C1 segment of cervical spinal cord (tissue), 14 donors: ENCODE data around the gene TMEM214.

Experiments used
- DNase-seq, 14 donors: peaks; one replicate each; lab custom pipeline; 2025; lab: John Stamatoyannopoulos, UW

The TMEM214 gene

DNA sequence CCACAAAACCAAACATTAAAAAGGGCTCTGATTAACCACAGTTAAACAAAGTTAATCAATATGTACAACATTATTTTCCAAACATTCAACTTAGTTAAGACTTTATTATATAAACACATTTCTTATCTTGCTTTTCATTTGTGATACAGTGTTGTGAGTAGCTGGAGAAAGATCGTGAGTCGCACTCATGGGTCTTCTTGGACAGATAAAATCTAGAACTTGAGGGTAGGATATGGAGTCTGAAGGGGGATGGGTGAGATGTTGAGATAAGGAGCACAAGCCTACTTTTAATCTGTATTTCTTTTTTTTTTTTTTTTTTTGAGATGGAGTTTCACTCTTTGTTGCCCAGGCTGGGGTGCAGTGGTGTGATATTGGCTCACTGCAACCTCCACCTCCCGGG is 22.6 kb upstream of the TMEM214 start:
- no peak for DNase-seq

DNA sequence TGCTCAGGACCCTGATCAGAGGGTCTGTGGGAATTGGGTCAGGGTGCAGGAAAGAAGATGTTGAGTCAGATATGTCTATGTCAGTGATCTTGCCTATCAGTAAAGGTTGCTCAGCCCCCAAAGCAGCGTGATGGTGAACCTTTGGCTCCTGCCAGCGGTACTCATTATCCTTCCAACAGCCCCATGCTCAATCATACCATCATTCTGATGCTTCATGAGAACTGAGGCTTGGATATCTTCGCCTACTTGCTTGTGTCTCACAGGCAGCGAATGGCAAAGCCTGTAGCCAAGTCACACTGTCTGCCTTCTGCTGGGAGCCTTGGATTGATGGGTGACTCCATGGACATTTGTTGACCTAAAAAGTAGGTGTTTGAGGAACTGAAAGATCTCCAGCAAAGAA is 19.0 kb upstream of the TMEM214 start:
- DNase-seq: no peak

GRCh38 chr2:27014771-27015433 is 17.9 kb upstream of the TMEM214 start:
- DNase-seq: peak in 4 of 14 donors; percentile 13 to 31 (median 17)

DNA sequence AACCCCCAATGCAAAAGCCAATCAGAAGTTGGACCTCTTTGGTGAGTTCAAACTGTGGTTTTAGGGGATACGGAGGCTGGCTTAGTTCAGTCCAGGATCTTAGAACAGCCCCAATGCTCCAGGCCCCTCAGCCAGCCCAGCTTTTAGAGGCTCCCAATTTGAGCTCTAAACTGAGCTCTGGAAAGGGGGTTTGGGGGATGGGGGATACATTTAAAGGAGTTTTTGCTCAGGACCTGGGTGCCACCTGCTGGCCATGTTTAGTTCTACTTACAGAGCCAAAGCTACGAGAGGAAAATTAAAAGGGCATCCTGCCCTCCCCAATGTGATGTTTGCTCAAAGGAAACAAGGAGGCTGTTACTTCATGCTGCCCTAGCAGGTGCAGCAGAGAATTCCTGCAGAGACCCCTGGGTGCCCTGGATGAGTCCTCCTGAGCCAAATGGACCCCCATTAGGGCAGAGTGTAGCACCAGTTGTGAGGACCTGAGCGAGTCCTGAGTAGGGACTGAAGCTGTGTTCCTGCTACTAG is 15.9 kb upstream of the TMEM214 start:
- peak in 9 of 14 donors; percentile 6 to 58 (median 21) for DNase-seq

- peak in 1 of 14 donors; percentile 15 for DNase-seq
Measured at GRCh38 chr2:27018142-27018541, 14.6 kb upstream of the TMEM214 start.

- no peak for DNase-seq
Measured at GRCh38 chr2:27019459-27019858, 13.3 kb upstream of the TMEM214 start.

DNA sequence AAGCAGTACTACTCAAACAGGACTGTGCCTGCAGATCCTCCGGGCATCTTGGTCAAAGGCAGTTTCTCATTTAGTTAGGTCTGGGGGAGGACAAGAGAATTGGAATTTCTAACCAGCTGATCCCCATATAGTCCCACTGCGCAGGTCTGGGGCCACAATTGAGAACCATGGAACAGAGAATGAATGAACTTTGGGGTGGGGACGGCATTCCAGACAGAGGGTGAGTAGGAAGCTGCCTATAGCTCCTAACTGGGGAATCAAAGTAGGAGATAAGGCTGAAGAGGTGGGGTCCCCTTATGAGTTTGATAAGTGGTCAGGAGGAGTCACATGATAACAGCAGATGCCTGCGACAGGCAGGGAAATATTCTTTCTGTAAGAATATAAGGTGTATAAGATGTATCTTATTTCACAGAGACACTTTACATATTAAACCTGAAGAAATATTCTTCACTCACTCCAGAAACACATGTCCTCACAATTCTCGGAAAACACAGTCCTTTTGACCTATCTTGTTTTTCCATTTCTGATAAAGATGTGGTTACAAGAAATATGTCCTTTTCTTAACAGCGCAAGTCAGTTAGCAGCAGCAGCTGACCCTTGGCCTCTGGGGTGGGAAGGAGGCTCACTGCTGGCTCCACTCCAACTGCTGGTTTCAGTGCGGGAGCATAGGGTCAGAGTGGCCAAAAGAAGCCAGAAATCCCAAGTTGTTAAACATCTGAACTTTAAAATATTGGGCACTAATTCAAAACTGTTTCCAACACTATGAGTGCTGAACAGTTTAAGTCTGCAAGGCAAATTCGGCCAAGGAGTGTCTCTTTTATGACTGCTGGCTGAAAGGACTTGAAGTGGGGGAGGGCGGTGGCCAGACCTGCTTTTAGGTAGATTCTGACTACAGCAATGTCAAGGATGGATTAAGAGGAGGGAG is 12.6 kb upstream of the TMEM214 start:
- DNase-seq: no peak

DNA sequence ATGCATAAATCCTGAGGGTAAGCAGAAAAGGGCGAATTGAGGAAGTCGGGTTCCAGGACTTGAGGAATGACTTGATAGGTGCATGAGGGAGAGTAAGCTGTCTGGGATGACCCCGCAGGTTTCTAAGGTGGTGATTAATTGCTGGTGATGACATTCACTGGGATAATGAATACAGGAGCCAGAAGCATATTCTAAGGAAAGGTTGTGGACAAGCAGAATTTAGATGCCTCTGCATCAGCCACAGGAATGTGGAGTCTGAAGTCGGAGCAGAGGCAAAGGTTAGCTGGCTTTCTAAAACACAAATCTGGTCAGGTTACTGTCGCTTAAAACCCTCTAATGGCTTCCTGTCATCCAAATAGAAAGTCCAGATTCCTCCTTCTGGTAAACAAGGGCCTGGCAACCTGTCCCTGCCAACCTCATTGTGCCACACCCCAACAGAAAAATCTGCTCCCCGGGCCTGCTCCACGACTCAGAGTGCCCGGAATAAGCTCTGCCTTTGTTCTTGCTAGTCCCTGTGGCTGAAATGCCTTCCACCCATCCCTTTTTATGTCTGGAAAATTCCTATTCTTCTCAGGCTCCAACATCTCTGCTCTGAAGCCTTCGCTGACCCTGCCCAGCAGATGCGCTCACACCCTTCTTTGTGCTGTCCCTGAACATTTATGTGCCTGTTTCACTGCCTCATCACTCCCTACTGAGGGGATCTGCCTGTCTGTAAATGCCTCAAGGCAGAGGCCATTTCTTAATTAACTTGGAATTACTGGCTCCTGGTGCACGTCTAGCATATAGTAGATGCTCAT is 11.3 kb upstream of the TMEM214 start:
- no peak for DNase-seq

- DNase-seq: no peak
Measured at GRCh38 chr2:27023740-27024139, 9.0 kb upstream of the TMEM214 start.

DNA sequence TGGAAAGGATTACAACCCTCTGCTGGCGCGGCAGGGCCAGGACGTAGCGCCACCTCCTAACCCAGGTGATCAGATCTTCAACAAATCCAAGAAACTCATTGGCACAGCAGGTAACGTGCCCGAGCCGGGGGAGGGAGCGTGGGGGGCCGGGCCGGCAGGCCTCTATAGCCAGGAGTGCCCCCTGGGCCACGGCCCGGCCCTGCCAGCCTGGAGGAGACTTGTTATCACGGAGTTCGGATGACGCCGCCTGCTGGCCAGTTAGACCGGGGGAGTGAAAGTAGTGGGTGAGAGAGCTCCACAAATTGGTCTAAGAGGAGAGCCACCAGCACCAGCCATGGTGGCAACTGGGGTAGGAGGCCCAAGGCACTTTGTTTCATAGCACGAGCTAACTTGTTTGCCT is 8.6 kb upstream of the TMEM214 start:
- no peak for DNase-seq

DNA sequence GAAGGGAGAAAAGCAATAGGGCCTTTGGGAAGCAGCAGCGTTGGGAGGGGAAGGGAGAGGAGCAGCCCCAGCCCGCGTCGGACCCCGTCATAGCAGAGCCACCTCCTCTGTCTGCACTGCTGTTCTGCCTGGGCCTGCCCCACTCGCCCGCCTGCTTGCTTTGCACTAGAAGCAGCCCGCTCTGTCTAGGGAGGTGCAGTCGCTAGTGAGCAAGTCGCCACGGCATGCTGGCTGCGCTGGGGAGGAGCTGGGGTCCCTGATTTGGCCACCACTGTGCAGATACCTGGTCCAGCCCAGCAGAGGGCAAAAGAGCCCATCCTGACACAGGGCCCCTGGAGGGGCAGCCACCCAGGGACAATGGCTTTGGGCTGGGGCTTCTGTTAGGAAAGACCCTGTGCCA is 8.0 kb upstream of the TMEM214 start:
- DNase-seq: no peak

DNA sequence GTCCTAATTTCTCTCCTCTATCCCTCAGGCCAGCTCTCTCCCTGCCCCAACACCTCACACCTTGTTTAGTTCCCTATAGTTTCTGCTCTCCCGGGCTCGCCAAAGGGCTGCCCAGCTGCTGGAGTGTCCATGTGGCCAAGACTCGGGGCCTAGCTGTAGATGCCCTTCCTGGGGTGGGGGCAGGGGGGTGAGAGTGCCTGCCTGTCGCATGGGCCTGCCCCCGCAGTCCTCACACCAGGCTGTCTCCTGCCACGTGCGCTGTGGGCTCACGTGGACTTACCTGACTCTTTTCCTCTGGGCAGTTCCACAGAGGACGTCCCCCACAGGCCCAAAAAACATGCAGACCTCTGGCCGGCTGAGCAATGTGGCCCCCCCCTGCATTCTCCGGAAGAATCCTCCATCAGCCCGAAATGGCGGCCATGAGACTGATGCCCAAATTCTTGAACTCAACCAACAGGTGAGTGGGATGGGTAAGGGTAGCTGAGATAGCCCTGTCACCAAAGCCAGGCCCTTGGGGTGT is 7.4 kb upstream of the TMEM214 start:
- no peak for DNase-seq

DNA sequence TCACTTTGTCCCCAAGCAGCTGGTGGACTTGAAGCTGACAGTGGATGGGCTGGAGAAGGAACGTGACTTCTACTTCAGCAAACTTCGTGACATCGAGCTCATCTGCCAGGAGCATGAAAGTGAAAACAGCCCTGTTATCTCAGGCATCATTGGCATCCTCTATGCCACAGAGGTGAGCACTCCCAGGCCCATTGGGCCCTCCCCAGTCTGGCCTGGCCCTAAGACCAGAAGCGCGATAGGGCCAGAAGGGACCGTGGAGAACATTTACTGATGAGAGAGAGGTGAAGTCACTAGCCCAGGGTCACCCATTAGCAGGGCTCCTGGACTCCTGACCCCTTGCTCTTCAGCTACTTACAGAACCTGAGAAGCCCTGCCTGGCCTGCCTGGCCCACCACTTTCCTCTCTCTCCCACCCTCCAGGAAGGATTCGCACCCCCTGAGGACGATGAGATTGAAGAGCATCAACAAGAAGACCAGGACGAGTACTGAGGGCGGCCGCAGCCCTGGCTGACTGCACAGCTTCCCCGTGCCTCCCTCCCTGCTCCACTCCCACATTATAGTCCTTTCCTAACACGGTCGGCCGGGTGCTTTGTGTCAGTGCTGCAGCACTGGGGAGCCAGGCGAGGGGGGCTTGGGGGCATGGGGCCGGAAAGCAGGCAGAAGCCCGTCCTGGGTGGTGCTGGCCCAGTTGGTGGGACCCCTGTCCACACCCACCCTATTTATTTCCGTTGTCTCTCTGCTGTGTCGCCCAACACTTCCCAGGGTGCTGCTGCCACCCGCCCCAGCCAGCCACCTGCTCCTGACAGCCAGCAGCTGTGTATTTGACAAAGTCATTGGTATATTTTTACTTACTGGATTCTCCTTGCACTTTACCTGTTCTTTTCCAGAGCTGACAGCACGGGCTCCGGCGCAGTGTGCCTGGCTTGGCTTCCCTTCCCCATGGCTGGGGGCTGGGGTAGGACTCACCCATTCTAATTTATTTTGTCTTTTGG is 6.6 kb upstream of the TMEM214 start:
- DNase-seq: no peak

DNA sequence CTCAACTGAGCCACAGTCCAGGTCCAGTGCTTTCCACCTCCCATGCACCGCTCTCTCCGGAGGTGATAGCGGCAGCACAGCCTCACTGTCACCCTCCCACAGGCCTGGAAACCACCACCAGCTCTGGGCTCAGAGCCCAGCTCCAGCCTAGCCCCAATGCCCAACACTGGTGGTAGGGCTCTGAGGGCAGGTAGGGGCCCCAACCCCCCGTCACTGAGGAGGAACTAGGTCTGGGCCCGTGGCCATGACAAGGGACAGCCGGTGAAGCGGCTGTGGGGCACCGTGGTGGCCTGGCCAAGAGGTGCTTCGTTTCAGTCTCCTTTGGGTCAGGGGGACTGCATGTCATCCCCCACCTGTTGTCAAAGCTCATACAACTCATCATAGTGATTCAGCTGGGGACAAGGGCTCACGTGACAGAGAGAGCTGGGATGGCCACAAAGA is 5.5 kb upstream of the TMEM214 start:
- DNase-seq: no peak

GRCh38 chr2:27029051-27029450 is 3.7 kb upstream of the TMEM214 start:
- DNase-seq: no peak

DNA sequence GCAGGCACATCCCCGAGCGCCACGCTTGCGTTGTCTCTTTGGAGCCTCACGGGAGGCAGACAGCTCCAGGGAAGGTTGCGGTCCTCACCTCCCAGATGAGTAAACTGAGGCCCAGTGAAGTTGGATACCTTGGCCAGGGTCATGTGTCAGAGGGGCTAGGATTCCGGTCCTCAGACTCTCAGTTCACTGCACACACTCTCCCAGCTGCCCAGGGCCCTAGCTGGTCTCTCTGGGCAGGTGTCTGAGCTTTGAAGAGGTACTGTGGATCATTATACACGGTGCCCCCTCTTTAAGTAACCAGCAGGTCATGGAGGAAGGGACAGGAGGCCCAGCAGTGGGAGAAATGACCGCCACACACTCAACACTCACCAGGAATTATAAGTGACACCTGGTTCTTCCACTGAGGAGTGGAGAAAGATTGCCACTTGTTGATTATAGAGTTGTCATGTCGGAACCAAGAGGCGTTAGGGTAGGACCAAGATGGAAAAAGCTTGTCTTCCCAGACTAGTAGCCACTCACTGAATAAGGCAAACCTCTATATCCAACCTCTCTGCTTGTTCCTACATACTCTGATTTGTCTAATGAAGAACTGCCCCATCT is 588 bp downstream of the TMEM214 start:
- no peak for DNase-seq

DNA sequence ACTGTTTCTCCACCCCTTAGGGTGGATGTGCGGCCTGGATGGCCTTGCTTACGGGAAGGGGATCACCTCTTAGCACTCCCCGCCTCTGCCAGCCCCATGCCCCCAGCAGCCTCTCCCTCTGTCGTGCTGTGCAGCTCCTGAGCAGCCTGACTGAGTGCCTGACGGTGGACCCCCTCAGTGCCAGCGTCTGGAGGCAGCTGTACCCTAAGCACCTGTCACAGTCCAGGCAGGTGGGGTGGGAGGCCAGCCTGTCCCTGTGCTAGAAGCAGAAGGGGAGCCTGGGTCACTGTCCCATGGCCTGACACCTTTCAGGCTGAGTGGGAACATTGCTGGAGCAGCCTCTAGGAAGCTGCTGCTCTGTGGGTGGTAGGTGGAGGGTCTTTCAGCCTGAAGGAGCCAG is 5.2 kb downstream of the TMEM214 start:
- DNase-seq: no peak

DNA sequence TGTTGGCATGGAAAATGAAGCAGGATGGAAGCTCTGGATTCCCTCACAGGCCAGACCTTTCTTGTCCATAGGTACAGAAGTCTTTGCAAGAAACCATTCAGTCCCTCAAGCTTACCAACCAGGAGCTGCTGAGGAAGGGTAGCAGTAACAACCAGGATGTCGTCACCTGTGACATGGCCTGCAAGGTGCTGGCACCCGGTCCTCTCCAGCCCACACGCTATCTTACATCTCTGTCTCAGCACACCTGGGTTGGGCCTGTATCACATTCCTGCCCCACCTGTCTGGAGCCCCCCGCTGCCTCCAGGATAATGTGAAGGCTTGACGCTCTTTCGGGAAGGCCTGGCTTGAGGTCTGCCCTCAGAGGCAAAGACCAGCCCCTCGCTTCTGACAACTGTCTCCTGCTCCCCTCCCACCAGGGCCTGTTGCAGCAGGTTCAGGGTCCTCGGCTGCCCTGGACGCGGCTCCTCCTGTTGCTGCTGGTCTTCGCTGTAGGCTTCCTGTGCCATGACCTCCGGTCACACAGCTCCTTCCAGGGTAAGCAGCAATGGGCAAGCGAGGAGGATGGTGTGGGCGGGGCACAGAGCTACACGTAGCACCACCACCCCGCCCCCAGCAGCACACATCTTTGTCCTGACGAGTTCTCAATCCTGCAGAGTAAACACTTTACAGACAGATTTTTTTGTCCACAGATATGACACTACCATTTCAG is 6.0 kb downstream of the TMEM214 start:
- no peak for DNase-seq

DNA sequence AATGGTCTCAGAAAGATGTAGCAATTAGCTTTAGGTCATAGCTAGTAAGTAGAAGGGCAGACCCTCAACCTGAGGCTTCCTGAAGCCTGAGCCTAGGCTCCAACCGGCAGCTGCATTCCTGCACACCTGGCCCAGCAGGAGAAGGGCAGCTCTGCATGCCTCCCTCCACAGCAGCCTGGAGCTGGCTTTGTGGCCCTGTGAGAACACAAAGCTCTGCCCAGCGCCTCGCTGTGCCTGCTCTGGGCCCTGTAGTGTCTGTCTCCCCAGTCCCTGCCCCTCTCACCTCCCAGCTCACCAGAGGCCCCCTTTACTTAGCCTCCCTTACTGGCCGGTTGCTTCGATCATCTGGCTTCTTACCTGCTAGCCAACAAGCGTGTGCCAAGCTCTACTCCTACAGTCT is 6.7 kb downstream of the TMEM214 start:
- DNase-seq: no peak
